NCI-H2171 (cell line): ENCODE measurements around the gene DIAPH3.

Experiments used
- DNase-seq: peaks from one replicate; lab custom pipeline; 2025; lab: John Stamatoyannopoulos, UW

DIAPH3 gene

GRCh38 chr13:59721926-59722910 lies 441.5 kb downstream of the DIAPH3 start:
- DNase-seq: no peak

DNA sequence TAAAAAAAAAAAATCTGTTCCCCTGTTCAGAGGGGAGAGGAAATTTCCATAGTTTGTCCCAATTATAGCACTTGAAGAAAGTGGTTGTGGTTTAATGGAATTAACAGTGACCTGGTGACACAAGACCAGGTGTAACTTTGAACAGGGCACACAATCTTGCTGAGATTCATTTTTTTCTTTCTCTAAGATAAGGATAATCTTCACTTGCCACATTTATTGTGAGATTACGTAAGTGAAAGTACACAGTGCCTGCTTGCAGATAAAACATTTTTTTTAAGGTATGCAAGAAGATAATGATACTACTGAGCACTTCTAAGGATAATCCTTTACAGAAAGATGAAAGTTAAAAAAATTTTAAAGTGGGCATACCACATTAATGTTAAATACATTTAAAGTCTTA lies 448.1 kb downstream of the DIAPH3 start:
- no peak for DNase-seq

DNA sequence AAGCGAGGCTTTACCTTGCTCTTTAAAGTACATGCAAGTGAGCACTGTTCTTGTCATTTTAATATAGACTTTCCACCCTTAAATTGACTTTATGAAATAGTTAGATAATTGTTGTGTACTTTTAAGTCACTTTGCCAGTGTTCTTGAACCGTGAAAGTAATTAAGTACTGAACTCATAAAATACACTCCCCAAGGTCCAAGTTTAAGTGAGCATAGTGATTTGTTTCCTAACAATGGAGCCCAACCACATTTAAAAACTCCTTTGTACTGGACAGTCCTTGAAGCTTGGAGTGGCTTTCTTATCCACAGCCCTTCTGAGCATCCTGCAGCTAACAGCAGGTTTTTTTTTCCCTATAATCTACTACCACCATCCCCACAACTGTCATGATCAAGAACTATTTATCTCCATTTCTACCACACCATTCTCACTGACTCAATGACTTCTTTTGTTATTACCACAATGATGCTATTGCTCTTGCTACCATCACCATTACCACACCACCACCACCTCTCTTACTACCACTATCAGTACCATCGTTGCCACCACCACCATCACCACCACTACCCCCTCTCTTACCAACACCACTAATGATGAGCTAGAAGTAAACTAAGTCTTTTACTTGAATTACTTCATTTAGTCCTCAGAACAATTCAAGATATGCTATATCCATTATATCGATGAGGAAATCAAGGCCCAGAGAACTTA lies 452.6 kb downstream of the DIAPH3 start:
- DNase-seq: no peak

DNA sequence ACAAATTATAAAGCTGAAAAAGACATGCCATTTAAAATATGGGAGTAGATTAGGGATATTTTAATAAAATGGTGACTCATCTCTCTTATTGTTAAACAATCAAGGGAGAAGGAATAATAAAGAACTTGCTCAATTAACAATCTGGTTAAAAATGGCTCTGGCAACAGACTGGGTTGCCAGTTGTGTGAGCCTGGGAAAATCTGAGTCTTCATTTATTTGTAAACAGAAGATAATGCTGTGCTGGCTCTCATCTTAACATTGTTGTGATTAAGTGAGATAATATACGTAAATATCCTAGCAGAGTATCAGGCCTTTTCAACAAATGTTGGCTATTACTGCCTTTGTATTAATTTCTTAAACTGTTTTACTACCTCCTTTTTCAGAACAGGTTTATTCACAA lies 453.3 kb downstream of the DIAPH3 start:
- no peak for DNase-seq

DNA sequence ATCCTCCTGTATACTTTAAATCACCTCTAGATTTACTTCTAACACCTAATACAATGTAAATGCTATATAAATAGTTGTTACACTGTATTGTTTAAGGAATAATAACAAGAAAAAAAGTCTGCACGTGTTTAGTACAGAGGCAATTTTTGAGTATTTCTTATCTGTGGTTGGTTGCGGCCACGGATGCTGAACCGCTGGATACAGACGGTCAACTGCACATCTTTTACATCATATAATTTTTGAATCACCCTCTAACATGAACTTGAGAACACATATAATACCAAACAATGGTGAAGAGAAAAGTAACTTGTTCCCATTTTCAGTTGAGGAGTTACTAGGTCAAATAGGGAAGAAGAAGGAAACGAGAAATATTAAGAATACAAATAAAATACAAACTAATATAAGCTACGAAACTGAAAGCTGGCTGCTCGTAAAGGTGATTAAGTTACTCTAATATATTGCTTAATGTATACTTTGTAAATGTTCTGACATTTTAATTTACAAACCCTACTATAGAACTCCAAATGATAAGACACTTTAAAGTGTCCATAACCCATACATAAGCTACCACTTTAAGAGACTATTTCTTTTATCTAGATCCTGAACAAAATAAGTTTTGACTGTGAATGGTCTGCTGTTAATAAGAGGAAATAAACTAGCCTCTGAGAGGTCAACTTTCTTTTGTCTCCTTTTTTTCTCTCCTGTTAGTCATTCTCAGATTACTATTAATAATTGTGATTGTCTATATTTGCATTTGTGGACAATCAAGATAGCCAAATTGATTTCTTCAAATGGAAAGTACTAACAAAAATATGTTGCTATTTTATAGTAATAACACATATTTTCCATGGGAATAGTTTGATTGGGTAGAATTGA lies 457.4 kb downstream of the DIAPH3 start:
- no peak for DNase-seq

GRCh38 chr13:59702269-59702668 lies 461.5 kb downstream of the DIAPH3 start:
- no peak for DNase-seq

- no peak for DNase-seq
Measured at GRCh38 chr13:59701261-59701660, 462.5 kb downstream of the DIAPH3 start.

GRCh38 chr13:59700281-59700680 lies 463.4 kb downstream of the DIAPH3 start:
- DNase-seq: no peak

DNA sequence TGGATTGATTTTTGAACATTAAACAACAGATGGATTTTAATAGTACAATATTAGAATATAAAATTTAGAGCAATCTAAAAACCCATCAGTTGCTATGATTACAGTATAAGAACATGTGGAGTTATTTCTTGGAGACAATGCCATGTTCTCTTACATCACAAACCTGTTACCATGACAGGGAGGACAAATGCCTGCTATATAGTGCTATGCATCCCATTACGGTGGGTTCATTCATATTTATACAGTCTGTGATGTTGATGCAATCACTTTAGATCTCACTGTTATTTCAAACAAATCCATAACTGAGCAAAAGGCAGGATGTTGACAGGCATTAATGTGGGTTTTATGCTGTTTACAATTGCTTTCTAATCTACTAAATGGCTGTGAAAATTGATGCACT lies 467.5 kb downstream of the DIAPH3 start:
- no peak for DNase-seq

- no peak for DNase-seq
Measured at GRCh38 chr13:59691501-59692066, 472.1 kb downstream of the DIAPH3 start.

DNA sequence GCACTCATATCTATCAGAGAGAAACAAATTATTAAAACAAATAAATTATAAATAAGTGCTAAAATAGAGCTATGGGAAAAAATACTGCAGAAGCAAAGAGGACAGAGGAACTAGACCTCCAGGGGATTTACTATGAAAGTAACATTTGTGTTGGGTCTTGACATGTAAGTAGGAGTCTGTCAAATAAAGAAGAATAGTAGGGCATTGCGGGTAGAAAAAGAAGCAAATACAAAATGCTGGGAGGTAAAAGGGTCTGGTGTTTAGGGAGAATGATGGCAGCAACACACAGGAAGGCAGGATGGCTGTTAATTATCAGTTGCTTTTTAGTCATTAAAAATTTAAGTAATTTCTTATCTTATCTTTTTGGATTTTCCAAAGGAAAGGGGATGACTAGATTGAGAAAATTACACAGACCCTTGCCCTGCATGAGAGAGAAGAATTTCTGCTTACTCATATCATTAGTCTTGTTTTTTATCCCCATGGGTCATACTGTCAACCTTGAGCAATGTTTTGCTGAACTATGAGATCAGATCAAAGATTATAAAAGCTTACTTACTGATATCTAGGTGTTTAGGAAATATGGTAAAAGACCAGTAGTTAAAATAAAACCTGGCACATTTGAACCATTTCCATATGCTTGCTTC lies 472.7 kb downstream of the DIAPH3 start:
- DNase-seq: no peak

- no peak for DNase-seq
Measured at GRCh38 chr13:59689057-59689456, 474.7 kb downstream of the DIAPH3 start.

DNA sequence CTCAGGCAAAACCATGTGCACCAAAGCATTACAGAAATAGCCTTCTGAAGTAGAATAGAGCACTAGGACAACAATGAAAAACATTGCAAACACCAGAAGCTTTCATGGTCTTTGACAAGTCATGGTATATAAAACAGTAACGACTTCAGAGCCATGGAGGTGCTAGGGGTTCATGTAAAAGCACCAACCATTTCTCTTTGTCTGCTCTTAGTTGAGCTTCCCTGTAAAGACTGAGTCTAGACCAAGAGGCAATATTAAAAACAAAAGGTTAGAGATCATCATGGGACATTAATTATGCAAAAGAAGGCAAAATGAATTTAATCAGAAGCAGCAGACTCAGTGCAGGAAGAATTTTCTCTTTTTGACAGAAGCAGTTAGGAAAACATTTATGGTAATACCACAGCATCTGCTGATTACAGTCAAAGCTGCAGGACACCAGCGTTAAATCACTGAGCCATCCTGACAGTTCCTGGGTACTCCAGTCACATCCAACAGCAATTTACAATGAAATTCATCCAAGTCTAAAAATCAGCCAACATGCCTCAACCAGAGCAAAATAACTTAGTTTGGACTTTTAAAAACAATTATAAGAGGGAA lies 476.8 kb downstream of the DIAPH3 start:
- no peak for DNase-seq

- DNase-seq: no peak
Measured at GRCh38 chr13:59684105-59684504, 479.6 kb downstream of the DIAPH3 start.

DNA sequence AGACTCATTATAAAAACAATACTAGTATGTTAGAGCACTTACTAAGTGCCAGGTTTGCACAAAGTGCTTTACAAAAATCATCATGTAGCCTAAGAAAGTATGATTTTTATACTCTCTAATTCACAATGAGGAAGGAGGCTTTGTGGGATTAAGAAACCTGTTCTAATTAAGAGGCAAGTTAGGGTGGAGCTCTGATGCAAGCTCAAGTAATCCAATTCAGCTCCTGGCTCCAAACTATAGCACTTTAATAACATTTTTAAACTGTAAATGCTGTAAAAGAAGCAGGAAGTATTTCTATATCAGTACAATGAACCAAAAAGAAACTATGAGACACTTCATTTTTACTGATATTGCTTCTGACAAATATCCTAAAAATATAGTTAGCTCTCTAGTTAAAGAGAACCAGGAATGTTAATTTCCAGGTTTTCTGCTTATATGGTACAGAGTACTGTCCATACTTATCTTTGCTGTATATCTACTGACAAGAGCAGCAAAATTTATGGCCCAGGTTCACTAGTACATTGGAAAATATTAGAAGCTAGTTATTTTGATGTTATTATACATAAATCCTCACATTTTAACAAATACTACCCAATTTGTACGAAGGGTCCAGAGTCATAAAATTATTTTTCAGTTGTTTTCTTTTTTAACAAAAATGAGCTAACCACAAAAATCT lies 482.0 kb downstream of the DIAPH3 start:
- DNase-seq: no peak

GRCh38 chr13:59680429-59681024 lies 483.2 kb downstream of the DIAPH3 start:
- DNase-seq: no peak

DNA sequence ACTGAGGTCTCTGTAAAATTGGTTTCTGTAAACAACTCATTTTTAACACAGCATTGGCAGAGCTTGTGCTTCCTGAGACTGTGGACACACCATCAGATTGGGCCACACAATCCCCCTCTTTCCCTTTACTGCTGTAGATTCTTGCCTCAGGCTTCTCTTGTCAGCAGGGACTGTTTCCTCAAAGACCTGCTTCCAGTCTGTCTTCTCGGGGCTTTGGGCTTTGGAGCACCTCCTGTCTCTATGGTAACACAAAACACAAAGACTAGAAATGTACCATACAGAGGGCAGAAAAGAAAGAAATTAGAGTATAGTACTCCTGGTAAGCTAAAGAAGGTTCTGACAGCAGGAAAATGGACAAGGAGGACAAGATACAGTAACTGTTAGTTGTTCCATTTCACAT lies 484.5 kb downstream of the DIAPH3 start:
- no peak for DNase-seq

DNA sequence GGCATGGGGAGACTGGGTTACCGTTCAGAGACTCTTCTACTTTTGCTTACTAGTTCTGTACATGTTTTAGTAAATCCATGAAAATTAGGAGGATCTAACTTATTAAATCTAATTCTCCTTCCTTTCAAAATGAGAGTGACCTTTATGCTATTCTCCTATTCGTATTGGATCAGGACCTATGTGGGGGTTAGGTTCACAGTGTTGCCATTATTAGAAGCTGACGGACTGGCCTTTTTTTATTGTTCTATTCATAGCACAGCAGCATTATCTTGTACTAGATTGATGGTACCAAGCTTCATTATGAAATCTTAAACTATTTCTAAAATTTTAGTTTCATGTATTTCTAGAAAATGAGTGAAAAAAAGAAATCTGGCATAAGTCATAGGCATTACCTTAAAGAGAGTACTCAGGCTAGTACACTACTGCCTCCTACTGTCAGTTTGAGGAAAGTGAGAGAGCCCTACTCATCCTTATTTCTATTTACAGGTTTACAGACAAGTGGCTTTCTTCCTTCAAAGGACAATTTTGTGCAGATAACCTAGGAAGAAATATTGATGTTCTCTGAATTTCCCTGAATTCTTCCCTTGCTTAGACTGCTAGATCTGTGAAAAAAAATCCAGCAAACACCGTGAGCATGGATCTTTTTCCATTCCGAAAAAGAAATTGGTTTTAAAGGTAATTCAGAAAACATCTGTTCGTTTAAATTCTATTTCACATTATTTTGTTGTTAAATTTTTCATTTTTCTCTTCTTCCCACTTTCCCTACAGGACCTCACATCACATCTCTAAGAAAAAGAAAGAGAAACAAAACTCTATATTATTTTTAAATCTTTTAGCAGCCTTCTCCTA lies 485.5 kb downstream of the DIAPH3 start:
- DNase-seq: no peak

- DNase-seq: no peak
Measured at GRCh38 chr13:59677430-59677829, 486.3 kb downstream of the DIAPH3 start.
